HS-27A (cell line): ENCODE measurements around the gene GDNF.
"Not testable (repeated sequence)": the region's sequence is repeated elsewhere in the genome, so short reads cannot be mapped to it uniquely, and the experiment has no call there.

Source experiments
- DNase-seq: peaks from one replicate; pipeline ENCODE4 v3.0.0-alpha.2; 2012; ENCODE audit warnings: low read depth, missing footprints

Gene GDNF, protein sequence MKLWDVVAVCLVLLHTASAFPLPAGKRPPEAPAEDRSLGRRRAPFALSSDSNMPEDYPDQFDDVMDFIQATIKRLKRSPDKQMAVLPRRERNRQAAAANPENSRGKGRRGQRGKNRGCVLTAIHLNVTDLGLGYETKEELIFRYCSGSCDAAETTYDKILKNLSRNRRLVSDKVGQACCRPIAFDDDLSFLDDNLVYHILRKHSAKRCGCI

GRCh38 chr5:37839407-37840052, at the start of gene GDNF:
GDNF (minus strand) TSS chr5:37840041; CDS start chr5:37834796, 5,245 bp downstream.
- DNase-seq: peak; percentile 42

- DNase-seq: no peak
These were observed 48.6 kb upstream of the GDNF start for GRCh38 chr5:37888476-37888875.

DNA sequence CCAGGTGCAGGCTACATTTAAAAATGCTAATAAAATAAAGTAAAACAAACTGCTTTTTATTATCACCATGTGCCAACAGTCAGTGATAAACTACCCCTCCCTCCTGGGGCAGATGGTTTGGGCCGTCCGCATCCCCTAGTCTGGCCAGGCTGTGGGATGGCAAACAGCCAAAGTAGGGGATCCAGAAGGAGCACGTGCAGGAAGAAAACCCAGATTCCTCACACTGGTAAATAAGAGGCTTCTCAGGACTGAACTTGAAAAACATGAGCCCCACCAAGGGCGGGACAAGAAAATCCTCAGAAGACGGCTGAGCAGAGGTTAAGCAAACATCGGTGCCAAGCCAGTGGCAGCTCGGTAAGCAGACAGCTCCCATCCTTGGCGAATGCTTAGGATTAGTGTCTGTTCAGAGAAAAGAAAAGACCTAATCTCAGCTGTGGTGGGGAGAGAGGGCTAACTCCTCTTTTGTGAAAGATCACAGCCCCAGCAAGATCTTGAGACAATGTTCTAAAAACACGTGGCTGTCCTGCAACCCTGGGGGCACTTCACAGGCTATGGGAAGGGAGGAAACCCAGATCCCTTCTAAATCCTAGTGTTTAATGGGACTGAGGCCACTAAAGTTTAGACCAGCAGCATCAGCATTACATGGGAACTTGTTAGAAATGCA, 46.5 kb upstream of the GDNF start:
- no peak for DNase-seq

- no peak for DNase-seq
These were observed 42.8 kb upstream of the GDNF start for GRCh38 chr5:37882636-37883035.

DNA sequence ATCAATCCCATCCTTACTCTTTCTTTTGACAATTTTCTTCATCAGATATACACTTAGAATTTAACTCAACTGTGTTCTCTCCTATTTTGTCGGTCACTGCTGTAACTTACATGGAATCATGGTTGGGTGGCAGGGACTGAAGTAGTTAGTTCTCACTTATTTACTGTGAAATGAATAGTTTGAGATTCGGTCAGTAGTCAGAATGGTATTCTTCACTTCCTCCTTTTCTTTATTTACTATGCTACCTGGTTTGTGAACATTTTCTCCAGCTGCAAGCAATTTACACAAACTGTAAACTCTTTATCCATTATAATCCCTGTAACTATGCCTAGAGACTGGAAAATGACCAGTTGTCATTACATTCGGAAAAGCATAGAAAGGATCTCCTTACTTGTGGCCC, 41.5 kb upstream of the GDNF start:
- DNase-seq: no peak

DNA sequence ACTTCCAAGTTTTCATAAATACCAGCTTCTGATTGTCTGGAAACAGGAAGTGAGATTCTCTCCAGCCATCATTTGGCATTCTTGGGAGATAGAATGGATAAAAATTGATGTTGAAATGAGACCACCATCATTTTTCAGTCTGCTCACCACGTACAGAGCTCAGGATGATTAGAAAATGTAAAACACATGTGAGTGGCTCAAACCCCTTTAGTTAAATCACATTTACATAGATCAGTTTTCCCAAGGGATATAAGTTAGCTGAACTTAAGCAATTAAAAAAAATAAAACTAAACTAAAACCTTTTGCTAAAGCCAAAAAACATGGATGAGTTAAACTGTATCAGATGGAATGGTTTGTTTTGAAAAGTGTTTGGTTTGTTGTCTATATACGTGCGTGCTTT, 37.1 kb upstream of the GDNF start:
- DNase-seq: no peak

- no peak for DNase-seq
These were observed 36.4 kb upstream of the GDNF start for GRCh38 chr5:37876245-37876644.

DNA sequence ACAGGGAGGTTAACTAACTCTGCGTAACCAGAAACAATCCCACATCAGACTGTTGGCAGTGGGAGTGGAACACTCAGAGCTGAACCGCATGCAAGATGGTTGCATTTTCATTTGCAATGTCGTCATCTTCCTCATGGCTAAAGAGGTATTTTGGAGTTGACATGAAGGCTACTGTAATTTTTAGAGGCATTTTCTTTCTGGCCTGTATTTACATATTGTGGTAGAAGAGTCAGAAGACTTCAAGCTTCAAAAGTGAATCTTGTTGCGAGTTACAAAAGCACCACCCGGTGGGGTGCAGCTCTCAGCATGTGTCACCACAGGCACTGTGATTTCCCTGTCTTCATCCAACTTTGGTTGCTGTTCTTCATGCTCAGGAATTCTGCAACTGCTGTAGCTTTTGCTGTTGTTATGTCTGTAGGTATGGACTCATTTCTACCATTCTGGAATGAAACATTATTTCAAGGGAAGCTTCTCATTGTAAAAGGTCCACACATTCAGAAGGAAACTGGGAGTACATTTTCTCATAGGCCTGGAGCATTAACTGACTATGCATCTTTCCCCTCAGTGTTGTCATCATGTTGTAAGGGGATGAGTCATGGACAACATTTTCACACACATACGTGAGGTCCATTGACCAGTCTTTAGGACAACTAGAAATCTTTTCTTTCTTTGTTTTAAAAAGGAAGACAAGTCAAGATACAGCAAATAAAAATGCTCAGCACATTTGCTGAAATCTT, 35.4 kb upstream of the GDNF start:
- no peak for DNase-seq

DNA sequence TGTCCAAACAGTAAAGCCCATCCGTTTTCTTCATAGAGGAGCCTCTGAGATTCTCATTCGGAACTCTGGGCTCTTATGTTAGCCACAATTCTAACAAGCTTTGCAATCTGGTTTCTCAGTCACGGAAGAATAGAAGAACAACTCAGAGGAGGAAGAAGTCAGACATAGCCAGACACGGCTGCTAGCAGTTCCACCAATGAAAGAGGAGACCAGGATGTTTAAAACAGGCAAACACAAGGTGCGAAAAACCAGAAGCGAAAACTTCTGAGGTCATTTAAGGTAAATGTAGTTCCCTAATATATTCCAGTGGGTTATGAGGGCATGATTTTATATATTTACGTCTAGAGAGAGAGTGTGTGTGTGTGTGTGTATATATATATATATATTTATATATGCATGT, 34.1 kb upstream of the GDNF start:
- no peak for DNase-seq

- no peak for DNase-seq
These were observed 31.4 kb upstream of the GDNF start for GRCh38 chr5:37871023-37871815.

GRCh38 chr5:37869216-37869615, 29.4 kb upstream of the GDNF start:
- DNase-seq: no peak

DNA sequence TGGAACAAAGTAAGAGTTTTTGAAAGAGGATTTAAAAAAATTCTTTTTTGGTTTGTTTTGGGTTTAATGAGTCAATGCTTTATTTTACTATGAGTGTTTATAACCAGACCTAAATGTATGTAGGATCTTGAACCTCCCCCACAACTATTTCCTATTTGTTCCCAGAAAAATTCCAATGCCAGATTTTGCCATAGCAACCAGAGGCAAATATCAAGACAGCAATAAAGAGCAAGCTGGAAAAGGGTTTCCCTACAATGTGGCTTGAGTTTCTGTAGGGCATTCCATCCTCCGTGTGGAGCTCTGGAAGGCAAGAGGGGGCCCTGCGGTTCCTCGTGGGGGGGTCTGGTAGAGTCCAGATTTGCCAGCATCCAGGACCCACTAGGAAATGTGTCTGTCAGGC, 27.8 kb upstream of the GDNF start:
- DNase-seq: no peak

- not testable (repeated sequence) for DNase-seq
These were observed 23.1 kb upstream of the GDNF start for GRCh38 chr5:37862907-37863306.

GRCh38 chr5:37860206-37860605, 20.4 kb upstream of the GDNF start:
- no peak for DNase-seq

- DNase-seq: no peak
These were observed 20.0 kb upstream of the GDNF start for GRCh38 chr5:37859805-37860204.

GRCh38 chr5:37858250-37858649, 18.4 kb upstream of the GDNF start:
- no peak for DNase-seq

- no peak for DNase-seq
These were observed 17.9 kb upstream of the GDNF start for GRCh38 chr5:37857696-37858095.

DNA sequence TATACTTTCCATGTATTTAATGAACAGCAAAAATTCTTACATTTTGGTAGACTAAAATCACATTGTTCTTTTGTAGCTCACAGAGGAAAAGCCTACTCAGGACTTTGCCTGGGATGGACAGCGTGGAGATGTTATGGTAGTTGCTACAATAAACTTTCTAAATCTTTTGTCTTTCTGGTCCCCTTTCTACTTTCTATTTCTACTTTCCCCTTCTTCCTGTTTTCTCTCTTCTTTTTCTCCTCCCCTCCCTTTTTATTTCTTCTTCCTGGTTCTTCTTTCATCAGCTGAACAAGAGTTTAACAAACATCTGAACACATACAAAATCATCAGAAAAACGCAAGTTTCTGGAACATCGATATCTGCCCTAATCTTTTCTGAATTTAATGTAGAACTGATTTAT, 15.6 kb upstream of the GDNF start:
- DNase-seq: no peak

DNA sequence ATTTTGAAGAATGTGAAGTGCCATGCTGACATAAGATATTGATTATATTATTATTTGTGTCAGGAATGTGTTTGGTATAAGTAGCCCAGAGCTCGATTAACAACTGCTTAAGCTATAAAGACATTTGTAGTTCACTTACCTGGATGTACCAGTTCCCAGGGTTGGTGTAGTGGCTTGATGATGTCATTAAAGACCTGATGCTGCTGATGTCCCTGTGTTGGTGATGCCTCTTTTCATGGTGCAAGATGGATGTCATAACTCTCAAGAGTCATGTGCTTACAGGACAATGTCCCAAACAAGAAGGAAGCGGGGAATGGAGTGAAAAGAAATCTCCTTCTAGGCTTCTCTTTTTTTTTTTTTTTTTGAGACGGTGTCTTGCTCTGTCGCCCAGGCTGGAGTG, 11.5 kb upstream of the GDNF start:
- no peak for DNase-seq

GRCh38 chr5:37850226-37850865, 10.5 kb upstream of the GDNF start:
- DNase-seq: no peak

DNA sequence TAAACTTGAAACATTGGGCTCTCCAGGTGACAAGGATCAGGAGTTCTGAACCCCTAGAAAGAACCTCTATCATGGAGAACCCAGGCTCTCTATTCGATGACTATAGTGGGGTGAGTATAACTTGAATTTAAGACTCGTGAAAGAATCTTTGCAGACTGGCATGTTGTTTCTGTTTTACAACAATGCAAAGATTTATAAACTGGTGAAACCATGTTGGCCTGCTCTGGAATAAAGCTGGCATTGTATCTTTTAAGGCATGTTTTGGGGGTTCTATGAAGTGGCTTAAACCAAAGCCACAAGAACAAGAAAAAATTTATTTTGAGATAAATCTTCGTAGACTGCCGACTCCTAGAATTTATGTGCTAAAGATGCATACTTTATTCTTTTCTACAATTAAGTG, 9.8 kb upstream of the GDNF start:
- no peak for DNase-seq
